Measurements from ENCODE around the gene ERBB4. TPM values are rescaled to one million over a fixed set of nuclear protein-coding genes. Genes with fewer than 3 reads are reported as not detected.

ERBB4 gene
- total and polyA plus RNA-seq, 10 of the 15 experiments (the other 5 are each of a cell fraction or from before 2014, with no cell fraction given), result under 0.01 to 0.23 (median 0.01) TPM; not detected in 4

DNA sequence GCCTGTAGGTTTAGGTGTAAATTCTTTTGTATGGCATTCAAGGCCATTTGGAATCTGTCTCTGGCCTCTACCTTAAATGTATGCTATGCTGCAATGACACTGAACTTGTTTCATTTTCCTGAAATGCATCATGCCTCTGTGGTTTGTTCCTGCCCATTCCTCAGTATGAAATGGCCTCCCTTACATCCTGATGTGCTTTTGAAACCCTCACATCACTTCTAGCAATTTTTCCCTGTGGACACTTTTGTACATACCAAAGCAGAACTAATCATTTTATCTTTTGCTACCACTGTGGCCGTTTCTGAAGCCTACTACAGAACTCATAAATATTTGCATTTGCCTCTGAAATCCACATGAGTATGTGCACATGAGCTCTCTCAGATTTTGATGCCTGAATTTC is 557.2 kb downstream of the ERBB4 start:
- no peaks in the 10 kb centered on the region for H3K4me1 ChIP-seq (ENCODE audit: control insufficient read depth, insufficient read depth, low read length)
- ChIA-PET CTCF (interaction anchor here (0.5 to 1.2 kb wide), 2 partner anchors 10 to 314 kb away, joined by 4 to 5 read pairs; no protein-coding TSS in a partner anchor), POLR2A (no interaction called here), SMC1A (ENCODE audit: uncharacterized antibody, unreplicated experiment) (interaction anchor here (0.8 kb wide), 2 partner anchors 19 to 45 kb away, joined by 3 to 4 read pairs; no protein-coding TSS in a partner anchor), RAD21 (ENCODE audit: unreplicated experiment) (no interaction called here)
- H3K36me3 ChIP-seq (ENCODE audit: control insufficient read depth in 2 of 2, insufficient read depth in 2 of 2, low read length in 1 of 2), result no peaks in the 10 kb centered on the region
- H3K4me2 ChIP-seq (ENCODE audit: control insufficient read depth, insufficient read depth), result no peak overlapping the region
- no peak overlapping the region for H2AFZ ChIP-seq (ENCODE audit: control insufficient read depth, low read depth, low read length)
- 0% methylated on average over 1 of the region's 1 CpG for WGBS (ENCODE audit: insufficient coverage, insufficient replicate concordance, low lambda C conversion rate, missing lambda C conversion rate)
- intact Hi-C loops (cut with micrococcal nuclease; ENCODE audit: unreplicated experiment) (no loop called here), in situ Hi-C loops (cut with MboI) (no loop called here)
- FAIRE-seq (no peak), ATAC-seq (no peak), DNase-seq (ENCODE audit: low read depth, low spot score) (no peak)
- no peaks in the 10 kb centered on the region for H3K9me3 ChIP-seq (replicated peaks; ENCODE audit: control insufficient read depth, insufficient read depth, low read length)
- H3K4me3 ChIP-seq, result no peak overlapping the region
- H4K20me1 ChIP-seq (ENCODE audit: control insufficient read depth, insufficient read depth), result no peaks in the 10 kb centered on the region
- H3K79me2 ChIP-seq (ENCODE audit: control insufficient read depth, insufficient read depth, low read length), result no peaks in the 10 kb centered on the region
- H3K27ac ChIP-seq (ENCODE audit: control insufficient read depth, insufficient read depth), result no peak overlapping the region
- no peaks in the 10 kb centered on the region for H3K27me3 ChIP-seq (replicated peaks in 1 of 2; ENCODE audit: control insufficient read depth in 2 of 2, insufficient read depth in 2 of 2, low read length in 1 of 2)
- BruUV-seq (replicated peaks), result no TSS peak
- no peak for TF ChIP-seq MTA2 (IDR thresholded peaks at IDR 0.05; ENCODE audit: low read depth)
- TF ChIP-seq, protein P1, sequence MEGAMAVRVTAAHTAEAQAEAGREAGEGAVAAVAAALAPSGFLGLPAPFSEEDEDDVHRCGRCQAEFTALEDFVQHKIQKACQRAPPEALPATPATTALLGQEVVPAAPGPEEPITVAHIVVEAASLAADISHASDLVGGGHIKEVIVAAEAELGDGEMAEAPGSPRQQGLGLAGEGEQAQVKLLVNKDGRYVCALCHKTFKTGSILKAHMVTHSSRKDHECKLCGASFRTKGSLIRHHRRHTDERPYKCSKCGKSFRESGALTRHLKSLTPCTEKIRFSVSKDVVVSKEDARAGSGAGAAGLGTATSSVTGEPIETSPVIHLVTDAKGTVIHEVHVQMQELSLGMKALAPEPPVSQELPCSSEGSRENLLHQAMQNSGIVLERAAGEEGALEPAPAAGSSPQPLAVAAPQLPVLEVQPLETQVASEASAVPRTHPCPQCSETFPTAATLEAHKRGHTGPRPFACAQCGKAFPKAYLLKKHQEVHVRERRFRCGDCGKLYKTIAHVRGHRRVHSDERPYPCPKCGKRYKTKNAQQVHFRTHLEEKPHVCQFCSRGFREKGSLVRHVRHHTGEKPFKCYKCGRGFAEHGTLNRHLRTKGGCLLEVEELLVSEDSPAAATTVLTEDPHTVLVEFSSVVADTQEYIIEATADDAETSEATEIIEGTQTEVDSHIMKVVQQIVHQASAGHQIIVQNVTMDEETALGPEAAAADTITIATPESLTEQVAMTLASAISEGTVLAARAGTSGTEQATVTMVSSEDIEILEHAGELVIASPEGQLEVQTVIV (IDR thresholded peaks at IDR 0.05; ENCODE audit: borderline replicate concordance, partially characterized antibody), result no peak
- TF ChIP-seq HDGF (IDR thresholded peaks at IDR 0.05), result no peak
- TF ChIP-seq NFXL1 (IDR thresholded peaks at IDR 0.05; ENCODE audit: borderline replicate concordance), result no peak
- TF ChIP-seq DPF2 (IDR thresholded peaks at IDR 0.05), result no peak
- TF ChIP-seq SRF (IDR thresholded peaks at IDR 0.05; ENCODE audit: low read depth in 2 of 2, low read length in 2 of 2), result no peak
- no peak for TF ChIP-seq BMI1 (IDR thresholded peaks at IDR 0.05; ENCODE audit: borderline replicate concordance)
- no peak overlapping the region for H3K9ac ChIP-seq (ENCODE audit: control insufficient read depth, insufficient read depth, low read length)
